Gastroesophageal sphincter (tissue), 4 donors: ENCODE data around the gene BCL2. TPM values are rescaled to one million over a fixed set of nuclear protein-coding genes. Genes with fewer than 3 reads are reported as not detected.

Experiments used
- ATAC-seq: fragments of 150-250 bp; one replicate; pipeline ENCODE4 v1.9.1; 2016; ENCODE audit warnings: mild to moderate bottlenecking, moderate library complexity
- H3K27ac ChIP-seq, 4 donors: fragments of 200-600 bp; sonication (generic) in 3 of 4; 1 replicate in 3 of 4; 2 replicates in 1 of 4; pipeline ENCODE4 v1.5.1; 2016 to 2019
- H3K27me3 ChIP-seq: fragments of 200-600 bp; sonication (generic); one replicate; pipeline ENCODE4 v1.5.1; 2019
- H3K36me3 ChIP-seq, 2 donors: fragments of 200-600 bp; sonication (generic); one replicate each; pipeline ENCODE4 v1.5.1; 2019; ENCODE audit warnings: control low read depth in 1 of 2
- H3K4me1 ChIP-seq, 3 donors: fragments of 200-600 bp; sonication (generic); 1 replicate in 2 of 3; 2 replicates in 1 of 3; pipeline ENCODE4 v1.5.1; 2016 to 2019; ENCODE audit warnings: control low read depth in 2 of 3
- H3K4me3 ChIP-seq, 2 donors: fragments of 200-600 bp; sonication (generic); one replicate each; pipeline ENCODE4 v1.5.1; 2019; ENCODE audit warnings: mild to moderate bottlenecking in 1 of 2, moderate library complexity in 1 of 2
- H3K9me3 ChIP-seq, 3 donors: fragments of 200-600 bp; sonication (generic); one replicate each; pipeline ENCODE4 v1.5.1; 2017 to 2019; ENCODE audit warnings: control low read depth in 2 of 3
- CTCF ChIP-seq, 4 experiments: fragments of 200-600 bp in 2 of 4; fragments of 450-650 bp in 2 of 4; sonication (generic) in 1 of 4; IDR thresholded peaks; one replicate each; pipeline ENCODE4 v1.5.1; 2017 to 2019; ENCODE audit warnings: antibody characterized with exemption in 4 of 4, mild to moderate bottlenecking in 2 of 4, moderate library complexity in 2 of 4
- EP300 ChIP-seq: sonication (generic); formaldehyde crosslinking; IDR thresholded peaks from one replicate; pipeline ENCODE4 v1.6.1; 2017; ENCODE audit warnings: antibody characterized with exemption, mild to moderate bottlenecking
- POLR2A ChIP-seq, 2 donors: fragments of 450-650 bp; IDR thresholded peaks; one replicate each; pipeline ENCODE4 v1.6.1; 2017; ENCODE audit warnings: antibody characterized with exemption in 2 of 2, mild to moderate bottlenecking in 2 of 2, moderate library complexity in 1 of 2
- POLR2AphosphoS5 ChIP-seq: sonication (generic); formaldehyde crosslinking; IDR thresholded peaks from one replicate; pipeline ENCODE4 v1.6.1; 2017; ENCODE audit warnings: antibody characterized with exemption
- WGBS, 2 donors: methylation state at CpG; one replicate each; pipeline ENCODE4 v1.1.5; 2018; ENCODE audit warnings: low coverage in 1 of 2; 5-methylcytosine and 5-hydroxymethylcytosine counted together
- total RNA-seq, 4 donors: library from RNA; depleted of rRNA; stranded (reverse); fragments of >200 nt; gene quantifications; one replicate each; pipeline ENCODE4 v1.1.0, GENCODE V29; 2016

Gene BCL2
- total RNA-seq, 4 donors from 2014 or later = 31.2 to 41.7 (median 32.7) TPM

DNA sequence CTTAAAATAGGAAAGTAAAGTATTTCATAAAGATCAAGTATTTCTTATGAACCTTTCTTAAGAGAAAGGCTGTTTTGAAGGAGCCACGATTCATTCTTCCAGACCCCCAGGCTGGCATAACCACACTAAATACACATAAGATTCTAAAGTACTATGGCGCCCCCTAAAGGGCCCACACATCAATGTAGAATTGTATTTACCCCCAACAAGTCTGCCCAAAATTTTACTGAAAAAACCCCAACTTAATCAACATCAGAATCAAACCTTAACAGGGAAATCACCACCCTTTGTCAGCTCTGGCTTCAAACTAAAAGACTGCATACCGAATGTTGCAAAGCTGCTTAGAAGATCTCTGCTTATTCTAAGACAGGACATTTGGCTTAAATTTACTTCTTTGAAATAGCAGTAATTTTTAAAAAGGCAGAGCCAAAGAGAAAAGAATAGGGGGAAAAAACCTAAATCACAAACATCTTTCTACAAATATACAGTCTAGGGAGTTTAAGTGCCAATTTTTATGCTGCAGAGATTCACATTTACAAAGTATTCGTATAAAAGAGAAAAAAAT is 20.4 kb upstream of the BCL2 start:
- 17 to 34% methylated on average over 4 of the region's 4 CpGs for WGBS, 2 donors
- no peak for ATAC-seq
- peaks cover 0 to 95% of the 10 kb centered on the region in 2 donors for H3K36me3 ChIP-seq

GRCh38 chr18:63336366-63337099 is 17.0 kb upstream of the BCL2 start:
- WGBS, 2 donors = 48 to 60% methylated on average over 8 of the region's 8 CpGs
- ATAC-seq = peak; percentile 84
- Histone ChIP-seq H3K9me3 (no peaks in the 10 kb centered on the region), H3K36me3 (peaks cover 0 to 95% of the 10 kb centered on the region in 2 donors), H3K27me3 (no peaks in the 10 kb centered on the region), H3K4me1 (peaks cover 0 to 11% (median 0%) of the 10 kb centered on the region in 3 donors), H3K4me3 (no peak overlapping the region), H3K27ac (peak overlapping the region in 3 of 4 donors; percentile 12 to 73 (median 48))
- peak; percentile 36 for TF ChIP-seq POLR2AphosphoS5
- TF ChIP-seq CTCF (IDR thresholded peaks at IDR 0.05) = no peak

More for the DNA sequence above, 20.4 kb upstream of the BCL2 start:
- Histone ChIP-seq H3K27me3 (no peaks in the 10 kb centered on the region), H3K9me3 (no peaks in the 10 kb centered on the region), H3K4me1 (peaks cover 0 to 17% (median 0%) of the 10 kb centered on the region in 3 donors), H3K27ac (no peak overlapping the region), H3K4me3 (no peak overlapping the region)
- TF ChIP-seq CTCF (IDR thresholded peaks at IDR 0.05) (peak in 1 of 4 experiments; percentile 58), POLR2A (IDR thresholded peaks at IDR 0.05) (no peak), EP300 (no peak), POLR2AphosphoS5 (no peak)

- TF ChIP-seq EP300 (no peak), CTCF (IDR thresholded peaks at IDR 0.05) (no peak), POLR2AphosphoS5 (no peak), POLR2A (IDR thresholded peaks at IDR 0.05) (no peak)
- peaks cover 0 to 64% of the 10 kb centered on the region in 2 donors for H3K36me3 ChIP-seq
- no peak overlapping the region for H3K27ac ChIP-seq
- H3K9me3 ChIP-seq = no peaks in the 10 kb centered on the region
- no peak for ATAC-seq
- no peaks in the 10 kb centered on the region for H3K27me3 ChIP-seq
- WGBS, 2 donors = 81 to 89% methylated on average over 4 of the region's 4 CpGs
- no peak overlapping the region for H3K4me3 ChIP-seq
- H3K4me1 ChIP-seq = no peaks in the 10 kb centered on the region
Measured at GRCh38 chr18:63331105-63331504, 11.5 kb upstream of the BCL2 start.

GRCh38 chr18:63329431-63330145 is 10.0 kb upstream of the BCL2 start:
- 55 to 63% methylated on average over 7 of the region's 7 CpGs for WGBS, 2 donors
- H3K27ac ChIP-seq = no peak overlapping the region
- H3K4me1 ChIP-seq = no peaks in the 10 kb centered on the region
- ATAC-seq = no peak
- H3K36me3 ChIP-seq = peaks cover 0 to 49% of the 10 kb centered on the region in 2 donors
- TF ChIP-seq EP300 = no peak
- TF ChIP-seq POLR2AphosphoS5 = no peak
- no peak for TF ChIP-seq POLR2A (IDR thresholded peaks at IDR 0.05)
- TF ChIP-seq CTCF (IDR thresholded peaks at IDR 0.05) = no peak
- no peaks in the 10 kb centered on the region for H3K9me3 ChIP-seq
- no peak overlapping the region for H3K4me3 ChIP-seq
- no peaks in the 10 kb centered on the region for H3K27me3 ChIP-seq
